ENCODE results near the gene GRM5.

GRCh38 chr11:88535916-88536547 lies 529.8 kb downstream of the GRM5 start:
- TF ChIP-seq CTCF (IDR thresholded peaks at IDR 0.05): no peak
- TF ChIP-seq POLR2A (IDR thresholded peaks at IDR 0.05): no peak
- TF ChIP-seq POLR2AphosphoS5 (IDR thresholded peaks at IDR 0.05; ENCODE audit: insufficient read depth in 1 of 2, low read depth in 1 of 2): peak in 1 of 2 donors; percentile 58

Data from vagina (tissue), 2 donors.